IPS-NIHi7 (cell line): ENCODE data around the gene ITPK1.
A peak's percentile ranks its signal among the peaks of the same experiment; 100 is the strongest.

Source experiments
- DNase-seq: peaks from one replicate; pipeline ENCODE4 v3.0.0; 2012; ENCODE audit warnings: mixed read lengths; ENCODE audit errors: extremely low spot score

Gene ITPK1

GRCh38 chr14:92924247-92924646, 191.5 kb downstream of the ITPK1 start:
- peak; percentile 59 for DNase-seq

GRCh38 chr14:92923744-92924103, 192.0 kb downstream of the ITPK1 start:
- peak; percentile 32 for DNase-seq

GRCh38 chr14:92922883-92923743, 192.6 kb downstream of the ITPK1 start, which contains the start of gene CHGA:
Gene CHGA, plus strand, starts transcription at chr14:92923150. Its CDS starts 210 bp downstream, at chr14:92923360.
- DNase-seq = peak; percentile 92

- DNase-seq = no peak
Measured at GRCh38 chr14:92922155-92922735, 193.5 kb downstream of the ITPK1 start.

GRCh38 chr14:92920001-92920400, 195.7 kb downstream of the ITPK1 start:
- DNase-seq = no peak

- DNase-seq = no peak
Measured at GRCh38 chr14:92917956-92918355, 197.8 kb downstream of the ITPK1 start.

- DNase-seq = no peak
Measured at GRCh38 chr14:92917041-92917940, 198.4 kb downstream of the ITPK1 start.

GRCh38 chr14:92916201-92916600, 199.5 kb downstream of the ITPK1 start:
- no peak for DNase-seq

- peak; percentile 81 for DNase-seq
Measured at GRCh38 chr14:92914087-92914656, 201.6 kb downstream of the ITPK1 start.

GRCh38 chr14:92907316-92907911, 208.3 kb downstream of the ITPK1 start:
- no peak for DNase-seq

- no peak for DNase-seq
Measured at GRCh38 chr14:92906823-92907222, 208.9 kb downstream of the ITPK1 start.

- no peak for DNase-seq
Measured at GRCh38 chr14:92906420-92906819, 209.3 kb downstream of the ITPK1 start.

- DNase-seq = no peak
Measured at GRCh38 chr14:92905667-92906066, 210.1 kb downstream of the ITPK1 start.

- no peak for DNase-seq
Measured at GRCh38 chr14:92903359-92903758, 212.4 kb downstream of the ITPK1 start.

GRCh38 chr14:92902726-92903125, 213.0 kb downstream of the ITPK1 start:
- no peak for DNase-seq

GRCh38 chr14:92902191-92902590, 213.5 kb downstream of the ITPK1 start:
- DNase-seq = no peak

GRCh38 chr14:92900660-92901059, 215.1 kb downstream of the ITPK1 start:
- DNase-seq = no peak

- DNase-seq = no peak
Measured at GRCh38 chr14:92898566-92899131, 217.1 kb downstream of the ITPK1 start.

- no peak for DNase-seq
Measured at GRCh38 chr14:92897922-92898565, 217.7 kb downstream of the ITPK1 start.

- DNase-seq = no peak
Measured at GRCh38 chr14:92895352-92895878, 220.3 kb downstream of the ITPK1 start.
